ENCODE results near the gene HERC4.
"Not testable (repeated sequence)": the region's sequence is repeated elsewhere in the genome, so short reads cannot be mapped to it uniquely, and the experiment has no call there.

The HERC4 gene

GRCh38 chr10:68046642-68047041, 28.4 kb downstream of the HERC4 start:
- no peak for DNase-seq (ENCODE audit: low read depth)

- no peak for DNase-seq (ENCODE audit: low read depth)
These were observed 32.1 kb downstream of the HERC4 start for GRCh38 chr10:68043030-68043429.

- DNase-seq (ENCODE audit: low read depth), result no peak
These were observed 43.0 kb downstream of the HERC4 start for GRCh38 chr10:68032113-68032512.

GRCh38 chr10:68027429-68027828, 47.7 kb downstream of the HERC4 start:
- no peak for DNase-seq (ENCODE audit: low read depth)

- DNase-seq (ENCODE audit: low read depth), result no peak
These were observed 51.8 kb downstream of the HERC4 start for GRCh38 chr10:68023292-68023691.

GRCh38 chr10:68022324-68022723, 52.8 kb downstream of the HERC4 start:
- not testable (repeated sequence) for DNase-seq (ENCODE audit: low read depth)

- DNase-seq (ENCODE audit: low read depth), result not testable (repeated sequence)
These were observed 58.6 kb downstream of the HERC4 start for GRCh38 chr10:68016519-68016918.

- no peak for DNase-seq (ENCODE audit: low read depth)
These were observed 64.6 kb downstream of the HERC4 start for GRCh38 chr10:68010426-68010940.

GRCh38 chr10:68007356-68007755, 67.7 kb downstream of the HERC4 start:
- no peak for DNase-seq (ENCODE audit: low read depth)

GRCh38 chr10:68001539-68001938, 73.5 kb downstream of the HERC4 start:
- no peak for DNase-seq (ENCODE audit: low read depth)

GRCh38 chr10:68001000-68001399, 74.1 kb downstream of the HERC4 start:
- no peak for DNase-seq (ENCODE audit: low read depth)

GRCh38 chr10:67990093-67990492, 85.0 kb downstream of the HERC4 start:
- no peak for DNase-seq (ENCODE audit: low read depth)

GRCh38 chr10:67988606-67989005, 86.5 kb downstream of the HERC4 start:
- DNase-seq (ENCODE audit: low read depth), result no peak

- not testable (repeated sequence) for DNase-seq (ENCODE audit: low read depth)
These were observed 92.5 kb downstream of the HERC4 start for GRCh38 chr10:67982603-67983002.

- no peak for DNase-seq (ENCODE audit: low read depth)
These were observed 96.3 kb downstream of the HERC4 start for GRCh38 chr10:67978749-67979148.

GRCh38 chr10:67977251-67977650, 97.8 kb downstream of the HERC4 start:
- no peak for DNase-seq (ENCODE audit: low read depth)

GRCh38 chr10:67976292-67977245, 98.5 kb downstream of the HERC4 start:
- DNase-seq (ENCODE audit: low read depth), result no peak

GRCh38 chr10:67975871-67976270, 99.2 kb downstream of the HERC4 start:
- DNase-seq (ENCODE audit: low read depth), result no peak

- DNase-seq (ENCODE audit: low read depth), result no peak
These were observed 103.8 kb downstream of the HERC4 start for GRCh38 chr10:67971311-67971710.

- no peak for DNase-seq (ENCODE audit: low read depth)
These were observed 105.2 kb downstream of the HERC4 start for GRCh38 chr10:67969875-67970274.

GRCh38 chr10:67966035-67966434, 109.0 kb downstream of the HERC4 start:
- not testable (repeated sequence) for DNase-seq (ENCODE audit: low read depth)

- no peak for DNase-seq (ENCODE audit: low read depth)
These were observed 109.6 kb downstream of the HERC4 start for GRCh38 chr10:67965456-67965855.

- no peak for DNase-seq (ENCODE audit: low read depth)
These were observed 115.1 kb downstream of the HERC4 start for GRCh38 chr10:67959839-67960476.

All from stimulated activated CD8-positive, alpha-beta memory T cell treated with anti-CD3 and anti-CD28 coated beads, Interleukin-15, amount 100 ng/mL, for 24 hours (primary cell).